Measurements from ENCODE around the gene RAB11B. TPM values are rescaled to one million over a fixed set of nuclear protein-coding genes. Genes with fewer than 3 reads are reported as not detected.
A peak's percentile ranks its signal among the peaks of the same experiment; 100 is the strongest.

RAB11B gene
- total and polyA plus RNA-seq, 9 of the 15 experiments (the other 6 are each of a cell fraction or from before 2014, with no cell fraction given): 0.74 to 71.0 (median 13.8) TPM

- no peaks in the 10 kb centered on the region for H3K9me1 ChIP-seq (ENCODE audit: control insufficient read depth, insufficient read depth, low read length)
- no peak for ATAC-seq
- H4K20me1 ChIP-seq (replicated peaks; ENCODE audit: control insufficient read depth, insufficient read depth, low read length): no peaks in the 10 kb centered on the region
- CTCF ChIA-PET (ENCODE audit: low intra/inter-chr PET ratio): no interaction called here
- no peak overlapping the region for H2AFZ ChIP-seq (ENCODE audit: low read depth, low read length)
- no peak overlapping the region for H3K27ac ChIP-seq (ENCODE audit: extremely low read depth, low read depth, low read length)
- no peaks in the 10 kb centered on the region for H3K9me3 ChIP-seq (replicated peaks; ENCODE audit: control insufficient read depth, insufficient read depth, low read depth, low read length)
- H3K9ac ChIP-seq (ENCODE audit: insufficient read depth in 1 of 2, low read depth in 2 of 2, low read length in 2 of 2): peak overlapping the region in 1 of 2 experiments; percentile 43; a peak in 1 of 4 replicates
- no TSS peak for BruUV-seq (replicated peaks)
- FAIRE-seq: no peak
- H3K27me3 ChIP-seq (ENCODE audit: control insufficient read depth in 2 of 2, insufficient read depth in 2 of 2, low read length in 2 of 2): no peaks in the 10 kb centered on the region
- in situ Hi-C loops (cut with MboI): no loop called here
- POLR2A ChIA-PET: interaction anchor here (1.0 to 2.2 kb wide), 2 partner anchors 8 to 12 kb away, joined by 3 to 9 read pairs; no protein-coding TSS in a partner anchor
- no peak overlapping the region for H3K4me3 ChIP-seq
- no peaks in the 10 kb centered on the region; the same call in 2 of the 3 replicates for H3K36me3 ChIP-seq (ENCODE audit: control insufficient read depth, insufficient read depth, low read length)
- no peak for DNase-seq (ENCODE audit: extremely low read depth in 1 of 4, low spot score in 3 of 4)
- 66% methylated on average over 7 of the region's 7 CpGs for WGBS (ENCODE audit: insufficient coverage, low coverage, missing lambda C conversion rate)
- intact Hi-C loops (cut with micrococcal nuclease): no loop called here
- H3K4me1 ChIP-seq (replicated peaks in 1 of 2; ENCODE audit: control insufficient read depth in 2 of 2, insufficient read depth in 2 of 2, low read length in 2 of 2): peaks cover 10 to 31% of the 10 kb centered on the region in 2 experiments
- no peak overlapping the region for H3K4me2 ChIP-seq (ENCODE audit: insufficient read depth, low read length)
- no peaks in the 10 kb centered on the region for H3K79me2 ChIP-seq (ENCODE audit: control insufficient read depth, insufficient read depth, low read length)
- TF ChIP-seq, protein P1, sequence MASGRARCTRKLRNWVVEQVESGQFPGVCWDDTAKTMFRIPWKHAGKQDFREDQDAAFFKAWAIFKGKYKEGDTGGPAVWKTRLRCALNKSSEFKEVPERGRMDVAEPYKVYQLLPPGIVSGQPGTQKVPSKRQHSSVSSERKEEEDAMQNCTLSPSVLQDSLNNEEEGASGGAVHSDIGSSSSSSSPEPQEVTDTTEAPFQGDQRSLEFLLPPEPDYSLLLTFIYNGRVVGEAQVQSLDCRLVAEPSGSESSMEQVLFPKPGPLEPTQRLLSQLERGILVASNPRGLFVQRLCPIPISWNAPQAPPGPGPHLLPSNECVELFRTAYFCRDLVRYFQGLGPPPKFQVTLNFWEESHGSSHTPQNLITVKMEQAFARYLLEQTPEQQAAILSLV (tag; IDR thresholded peaks at IDR 0.05): no peak
- TF ChIP-seq ZBTB2 (IDR thresholded peaks at IDR 0.05): no peak
- TF ChIP-seq MCM2 (IDR thresholded peaks at IDR 0.05; ENCODE audit: low read depth): no peak
- TF ChIP-seq SPI1 (IDR thresholded peaks at IDR 0.05; ENCODE audit: borderline replicate concordance, low read depth, low read length): no peak
- no peak for TF ChIP-seq ZC3H8 (IDR thresholded peaks at IDR 0.05)
- TF ChIP-seq CBX1 (IDR thresholded peaks at IDR 0.05; ENCODE audit: low read depth): no peak
- no peak for TF ChIP-seq ARID1B (IDR thresholded peaks at IDR 0.05)
- no peak for TF ChIP-seq SNAPC5 (CRISPR knock-in tag; IDR thresholded peaks at IDR 0.05)
- no peak for TF ChIP-seq RNF219 (CRISPR knock-in tag; IDR thresholded peaks at IDR 0.05)
- TF ChIP-seq LARP7 (IDR thresholded peaks at IDR 0.05): no peak
- TF ChIP-seq MTA3 (IDR thresholded peaks at IDR 0.05; ENCODE audit: borderline replicate concordance): no peak
- TF ChIP-seq NONO (IDR thresholded peaks at IDR 0.05; ENCODE audit: low read depth in 2 of 2, low read length in 1 of 2): no peak
- TF ChIP-seq, protein P2, sequence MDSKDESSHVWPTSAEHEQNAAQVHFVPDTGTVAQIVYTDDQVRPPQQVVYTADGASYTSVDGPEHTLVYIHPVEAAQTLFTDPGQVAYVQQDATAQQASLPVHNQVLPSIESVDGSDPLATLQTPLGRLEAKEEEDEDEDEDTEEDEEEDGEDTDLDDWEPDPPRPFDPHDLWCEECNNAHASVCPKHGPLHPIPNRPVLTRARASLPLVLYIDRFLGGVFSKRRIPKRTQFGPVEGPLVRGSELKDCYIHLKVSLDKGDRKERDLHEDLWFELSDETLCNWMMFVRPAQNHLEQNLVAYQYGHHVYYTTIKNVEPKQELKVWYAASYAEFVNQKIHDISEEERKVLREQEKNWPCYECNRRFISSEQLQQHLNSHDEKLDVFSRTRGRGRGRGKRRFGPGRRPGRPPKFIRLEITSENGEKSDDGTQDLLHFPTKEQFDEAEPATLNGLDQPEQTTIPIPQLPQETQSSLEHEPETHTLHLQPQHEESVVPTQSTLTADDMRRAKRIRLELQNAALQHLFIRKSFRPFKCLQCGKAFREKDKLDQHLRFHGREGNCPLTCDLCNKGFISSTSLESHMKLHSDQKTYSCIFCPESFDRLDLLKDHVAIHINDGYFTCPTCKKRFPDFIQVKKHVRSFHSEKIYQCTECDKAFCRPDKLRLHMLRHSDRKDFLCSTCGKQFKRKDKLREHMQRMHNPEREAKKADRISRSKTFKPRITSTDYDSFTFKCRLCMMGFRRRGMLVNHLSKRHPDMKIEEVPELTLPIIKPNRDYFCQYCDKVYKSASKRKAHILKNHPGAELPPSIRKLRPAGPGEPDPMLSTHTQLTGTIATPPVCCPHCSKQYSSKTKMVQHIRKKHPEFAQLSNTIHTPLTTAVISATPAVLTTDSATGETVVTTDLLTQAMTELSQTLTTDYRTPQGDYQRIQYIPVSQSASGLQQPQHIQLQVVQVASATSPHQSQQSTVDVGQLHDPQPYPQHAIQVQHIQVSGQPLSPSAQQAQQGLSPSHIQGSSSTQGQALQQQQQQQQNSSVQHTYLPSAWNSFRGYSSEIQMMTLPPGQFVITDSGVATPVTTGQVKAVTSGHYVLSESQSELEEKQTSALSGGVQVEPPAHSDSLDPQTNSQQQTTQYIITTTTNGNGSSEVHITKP (IDR thresholded peaks at IDR 0.05; ENCODE audit: partially characterized antibody): no peak
- TF ChIP-seq DNMT1 (IDR thresholded peaks at IDR 0.05): no peak
Measured at GRCh38 chr19:8426283-8426682, 36.1 kb downstream of the RAB11B start.

All from K562 (cell line).